CD4-positive, alpha-beta T cell (primary cell): Measurements from ENCODE around the gene FGB. TPM values are rescaled to one million over a fixed set of nuclear protein-coding genes. Genes with fewer than 3 reads are reported as not detected.

Experiments used
- ATAC-seq: fragments of 200-7000 bp; cut with Tn5 transposase; one replicate; pipeline ENCODE4 v1.10.0; 2022; ENCODE audit warnings: mild to moderate bottlenecking; ENCODE audit not compliant: poor library complexity
- CTCF ChIA-PET: fragments of 350-600 bp; sonication (Branson Sonifier 250); formaldehyde crosslinking; loops from one replicate; lab custom pipeline; 2021; ENCODE audit warnings: antibody characterized with exemption, inconsistent platforms; lab: Charles Lee
- POLR2A ChIA-PET: fragments of 350-600 bp; sonication (Branson Sonifier 250); formaldehyde crosslinking; loops from one replicate; lab custom pipeline; 2021; ENCODE audit warnings: antibody characterized with exemption, inconsistent platforms; lab: Charles Lee
- DNase-seq, 14 experiments: peaks; one replicate each; pipeline ENCODE4 v3.0.0-alpha.2; 2013 to 2020; ENCODE audit warnings: mixed read lengths in 2 of 14
- H3K27ac ChIP-seq, 2 donors: one replicate each; pipeline versions ENCODE4 v1.5.1 to v1.7.0; 2013; ENCODE audit warnings: low read length in 2 of 2, low read depth in 1 of 2, mild to moderate bottlenecking in 1 of 2
- H3K27me3 ChIP-seq, 2 experiments: 1 replicate in 1 of 2; 2 replicates in 1 of 2; pipeline versions ENCODE4 v1.6.1 to v1.7.0; 2013; ENCODE audit warnings: low read length in 2 of 2, control low read depth in 1 of 2, mild to moderate bottlenecking in 1 of 2, moderate library complexity in 1 of 2; ENCODE audit not compliant: insufficient read depth in 2 of 2, control insufficient read depth in 1 of 2
- H3K36me3 ChIP-seq: one replicate; pipeline ENCODE4 v1.6.1; 2013; ENCODE audit warnings: low read length, control low read depth; ENCODE audit not compliant: insufficient read depth
- H3K4me1 ChIP-seq: one replicate; pipeline ENCODE4 v1.6.1; 2013; ENCODE audit warnings: low read length, control low read depth; ENCODE audit not compliant: insufficient read depth
- H3K4me3 ChIP-seq: one replicate; pipeline ENCODE4 v1.5.1; 2013; ENCODE audit warnings: mild to moderate bottlenecking, low read length, moderate library complexity
- H3K9me3 ChIP-seq, 2 experiments: 1 replicate in 1 of 2; 2 replicates in 1 of 2; pipeline versions ENCODE4 v1.6.1 to v1.7.0; 2013; ENCODE audit warnings: low read length in 2 of 2, mild to moderate bottlenecking in 2 of 2, control low read depth in 1 of 2, moderate library complexity in 1 of 2; ENCODE audit not compliant: control insufficient read depth in 1 of 2, insufficient read depth in 1 of 2
- H3K27ac Mint-ChIP-seq: one replicate; pipeline ENCODE4 v1.8.0; 2020; ENCODE audit warnings: mixed read lengths
- H3K27me3 Mint-ChIP-seq: one replicate; pipeline ENCODE4 v1.8.0; 2021; ENCODE audit warnings: mixed read lengths
- H3K36me3 Mint-ChIP-seq: one replicate; pipeline ENCODE4 v1.8.0; 2021; ENCODE audit warnings: low read depth, mixed read lengths
- H3K4me1 Mint-ChIP-seq: one replicate; pipeline ENCODE4 v1.8.0; 2021; ENCODE audit warnings: low read depth, mixed read lengths
- H3K4me3 Mint-ChIP-seq: one replicate; pipeline ENCODE4 v1.8.0; 2020; ENCODE audit warnings: mild to moderate bottlenecking, mixed read lengths
- H3K9me3 Mint-ChIP-seq: one replicate; pipeline ENCODE4 v1.8.0; 2020; ENCODE audit warnings: mixed read lengths
- CTCF ChIP-seq: fragments of 200-600 bp; IDR thresholded peaks from one replicate; pipeline ENCODE4 v1.8.0; 2022; ENCODE audit warnings: antibody characterized with exemption, mild to moderate bottlenecking
- intact Hi-C, 2 experiments: fragments of 100-400 bp; cut with DNase I in 1 of 2; cut with micrococcal nuclease in 1 of 2; formaldehyde crosslinking; loops; one replicate each; pipeline versions ENCODE4 v1.15.1 to v1.9.0; 2023 to 2025; cut with DNase I, micrococcal nuclease
- total RNA-seq, 174 experiments: library from RNA in 2 of 174; stranded (reverse) in 2 of 174; gene quantifications; one replicate each; pipeline ENCODE4 v1.2.3 and lab custom pipeline; 2021 to 2026

The FGB gene
- total RNA-seq, 2 experiments from 2014 or later, result not detected

- no peaks in the 10 kb centered on the region for H3K9me3 Mint-ChIP-seq
- CTCF ChIA-PET, result no interaction called here
- Histone ChIP-seq H3K4me1 (no peaks in the 10 kb centered on the region), H3K27me3 (peaks cover 5 to 22% of the 10 kb centered on the region in 2 experiments), H3K4me3 (no peak overlapping the region), H3K36me3 (no peaks in the 10 kb centered on the region), H3K9me3 (no peaks in the 10 kb centered on the region), H3K27ac (no peak overlapping the region)
- ATAC-seq, result no peak
- H3K4me3 Mint-ChIP-seq, result no peak overlapping the region
- no peaks in the 10 kb centered on the region for H3K36me3 Mint-ChIP-seq
- H3K27me3 Mint-ChIP-seq, result peaks cover 50% of the 10 kb centered on the region
- no peak overlapping the region for H3K27ac Mint-ChIP-seq
- H3K4me1 Mint-ChIP-seq, result no peaks in the 10 kb centered on the region
- DNase-seq, result no peak
- no peak for TF ChIP-seq CTCF
- intact Hi-C loops, result no loop called here
- POLR2A ChIA-PET, result no interaction called here
Measured at GRCh38 chr4:154606728-154607723, 44.2 kb downstream of the FGB start.

DNA sequence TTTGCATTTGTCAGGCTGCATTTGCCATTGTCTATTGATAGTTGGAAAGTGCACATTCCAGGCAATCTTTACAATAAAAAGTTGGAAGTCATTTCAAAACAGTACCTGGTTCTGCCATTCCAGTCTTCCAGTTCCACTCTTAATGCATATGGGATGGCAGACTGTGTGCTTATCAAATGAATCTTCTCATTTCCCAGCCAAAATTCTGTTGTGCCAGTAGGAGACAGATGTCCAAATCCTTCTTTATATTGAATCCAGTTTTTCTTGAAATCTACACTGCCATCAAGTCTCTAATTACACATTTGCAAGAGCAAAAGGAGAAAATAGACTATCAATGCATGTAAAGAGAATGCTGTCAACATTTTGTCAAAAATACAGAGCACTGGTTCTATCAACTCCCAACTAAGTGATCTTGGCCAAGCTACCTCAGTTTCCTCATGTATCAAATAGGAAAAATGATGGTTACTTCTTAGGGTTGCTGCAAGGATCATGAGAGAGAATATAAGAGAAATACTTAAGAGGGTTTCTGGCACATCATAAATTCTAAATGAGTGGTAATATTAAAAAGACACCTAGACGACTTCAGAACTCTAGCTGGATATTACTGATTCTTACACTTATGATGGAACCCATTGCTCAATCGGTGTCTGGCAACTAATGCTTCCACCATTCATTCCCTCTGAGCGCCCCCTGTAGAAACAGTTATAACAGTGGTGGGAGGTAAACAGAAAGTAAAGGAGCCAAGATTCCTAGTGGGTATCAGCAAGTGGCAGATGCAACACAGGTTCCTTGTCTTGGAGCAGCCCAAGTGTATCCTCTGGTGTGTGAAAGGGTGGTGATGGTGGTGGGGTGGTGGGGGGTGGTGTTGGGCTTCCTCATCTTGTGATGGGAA lies 45.8 kb downstream of the FGB start:
- Histone ChIP-seq H3K36me3 (no peaks in the 10 kb centered on the region), H3K27me3 (peaks cover 5 to 29% of the 10 kb centered on the region in 2 experiments), H3K9me3 (no peaks in the 10 kb centered on the region), H3K4me1 (no peaks in the 10 kb centered on the region), H3K4me3 (no peak overlapping the region), H3K27ac (no peak overlapping the region)
- CTCF ChIA-PET, result no interaction called here
- TF ChIP-seq CTCF, result no peak
- Mint-ChIP-seq H3K9me3 (no peaks in the 10 kb centered on the region), H3K36me3 (no peaks in the 10 kb centered on the region), H3K4me1 (no peaks in the 10 kb centered on the region), H3K4me3 (no peak overlapping the region), H3K27ac (no peak overlapping the region), H3K27me3 (peaks cover 51% of the 10 kb centered on the region)
- POLR2A ChIA-PET, result no interaction called here
- intact Hi-C loops, result no loop called here
- ATAC-seq (no peak), DNase-seq (no peak)

GRCh38 chr4:154609532-154609931 lies 46.7 kb downstream of the FGB start:
- Histone ChIP-seq H3K27me3 (peaks cover 5 to 29% of the 10 kb centered on the region in 2 experiments), H3K4me3 (no peak overlapping the region), H3K27ac (no peak overlapping the region), H3K9me3 (no peaks in the 10 kb centered on the region), H3K36me3 (no peaks in the 10 kb centered on the region), H3K4me1 (no peaks in the 10 kb centered on the region)
- DNase-seq (no peak), ATAC-seq (no peak)
- POLR2A ChIA-PET, result no interaction called here
- CTCF ChIA-PET, result no interaction called here
- H3K27ac Mint-ChIP-seq, result no peak overlapping the region
- H3K36me3 Mint-ChIP-seq, result no peaks in the 10 kb centered on the region
- intact Hi-C loops, result no loop called here
- no peak overlapping the region for H3K4me3 Mint-ChIP-seq
- H3K4me1 Mint-ChIP-seq, result no peaks in the 10 kb centered on the region
- H3K9me3 Mint-ChIP-seq, result no peaks in the 10 kb centered on the region
- H3K27me3 Mint-ChIP-seq, result peaks cover 49% of the 10 kb centered on the region
- TF ChIP-seq CTCF, result no peak
